Measurements from ENCODE around the gene DHODH. TPM values are rescaled to one million over a fixed set of nuclear protein-coding genes. Genes with fewer than 3 reads are reported as not detected.

Gene DHODH
- total RNA-seq, 4 donors from 2014 or later: 4.8 to 10.5 (median 7.0) TPM

GRCh38 chr16:72013888-72014581 lies 5.5 kb downstream of the DHODH start:
- no peaks in the 10 kb centered on the region for H3K27me3 ChIP-seq
- no peaks in the 10 kb centered on the region for H3K9me3 ChIP-seq
- no peak for DNase-seq (ENCODE audit: low spot score in 2 of 2)
- WGBS: 51% methylated on average over 9 of the region's 15 CpGs
- no peak overlapping the region for H3K27ac ChIP-seq
- H3K36me3 ChIP-seq: peaks cover 33% of the 10 kb centered on the region
- TF ChIP-seq POLR2A (IDR thresholded peaks at IDR 0.05) (no peak), CTCF (IDR thresholded peaks at IDR 0.05) (no peak), POLR2AphosphoS5 (IDR thresholded peaks at IDR 0.05) (no peak)
- H3K4me3 ChIP-seq: no peak overlapping the region
- H3K4me1 ChIP-seq: peaks cover 16% of the 10 kb centered on the region

- no peaks in the 10 kb centered on the region for H3K27me3 ChIP-seq
- peaks cover 15% of the 10 kb centered on the region for H3K4me1 ChIP-seq
- H3K4me3 ChIP-seq: no peak overlapping the region
- WGBS: 90% methylated on average over 8 of the region's 8 CpGs
- TF ChIP-seq CTCF (IDR thresholded peaks at IDR 0.05) (no peak), POLR2A (IDR thresholded peaks at IDR 0.05) (no peak), POLR2AphosphoS5 (IDR thresholded peaks at IDR 0.05) (no peak), EP300 (IDR thresholded peaks at IDR 0.05) (no peak)
- peaks cover 37% of the 10 kb centered on the region for H3K36me3 ChIP-seq
- H3K27ac ChIP-seq: no peak overlapping the region
- H3K9me3 ChIP-seq: no peaks in the 10 kb centered on the region
- no peak for DNase-seq (ENCODE audit: low spot score in 2 of 2)
These were observed 6.1 kb downstream of the DHODH start for GRCh38 chr16:72014675-72015074.

GRCh38 chr16:72015124-72015523 lies 6.6 kb downstream of the DHODH start:
- Histone ChIP-seq H3K4me1 (peaks cover 15% of the 10 kb centered on the region), H3K36me3 (peaks cover 37% of the 10 kb centered on the region)

GRCh38 chr16:72018470-72018869 lies 9.9 kb downstream of the DHODH start:
- H3K27me3 ChIP-seq: no peaks in the 10 kb centered on the region

More at GRCh38 chr16:72015124-72015523, 6.6 kb downstream of the DHODH start:
- Histone ChIP-seq H3K27ac (no peak overlapping the region), H3K4me3 (no peak overlapping the region), H3K9me3 (no peaks in the 10 kb centered on the region), H3K27me3 (no peaks in the 10 kb centered on the region)
- 82% methylated on average over 3 of the region's 3 CpGs for WGBS
- DNase-seq (ENCODE audit: low spot score in 2 of 2): no peak
- no peak for TF ChIP-seq EP300 (IDR thresholded peaks at IDR 0.05)
- no peak for TF ChIP-seq POLR2A (IDR thresholded peaks at IDR 0.05)
- no peak for TF ChIP-seq POLR2AphosphoS5 (IDR thresholded peaks at IDR 0.05)
- no peak for TF ChIP-seq CTCF (IDR thresholded peaks at IDR 0.05)

More at GRCh38 chr16:72018470-72018869, 9.9 kb downstream of the DHODH start:
- WGBS: 70% methylated on average over 9 of the region's 9 CpGs
- Histone ChIP-seq H3K4me3 (no peak overlapping the region), H3K36me3 (peaks cover 68% of the 10 kb centered on the region), H3K4me1 (peaks cover 7% of the 10 kb centered on the region), H3K9me3 (no peaks in the 10 kb centered on the region), H3K27ac (no peak overlapping the region)
- TF ChIP-seq CTCF (IDR thresholded peaks at IDR 0.05) (no peak), EP300 (IDR thresholded peaks at IDR 0.05) (no peak), POLR2A (IDR thresholded peaks at IDR 0.05) (no peak), POLR2AphosphoS5 (IDR thresholded peaks at IDR 0.05) (no peak)
- no peak for DNase-seq (ENCODE audit: low spot score in 2 of 2)

Measured in suprapubic skin (tissue), 4 donors.